GM10248 (cell line): ENCODE measurements around the gene DTX4.

Experiments used
- CTCF ChIA-PET: fragments of 300-600 bp; sonication (Branson Sonifier 250); formaldehyde crosslinking; extraction: SDS; loops from one replicate; lab custom pipeline; 2021; ENCODE audit warnings: antibody characterized with exemption; lab: Yijun Ruan, JAX
- POLR2A ChIA-PET: fragments of 350-650 bp; sonication (Branson Sonifier 250); formaldehyde crosslinking; extraction: SDS; loops from one replicate; lab custom pipeline; 2020; ENCODE audit warnings: antibody characterized with exemption; lab: Yijun Ruan, JAX
- DNase-seq: peaks from one replicate; pipeline ENCODE4 v3.0.0; 2012; ENCODE audit errors: extremely low spot score
- CTCF ChIP-seq: IDR thresholded peaks from 2 replicates; pipeline ENCODE4 v1.5.1; 2012; ENCODE audit warnings: mild to moderate bottlenecking, low read depth; ENCODE audit errors: extremely low read depth, missing control alignments, control extremely low read depth

Gene DTX4

GRCh38 chr11:59218893-59219292, 47.0 kb downstream of the DTX4 start:
- TF ChIP-seq CTCF, result no peak
- DNase-seq, result no peak
- CTCF ChIA-PET, result interaction anchor here (1.0 to 4.3 kb wide), 6 partner anchors 10 to 209 kb away, joined by 3 to 18 read pairs (median 4); partner anchors contain the start of gene DTX4
- POLR2A ChIA-PET, result interaction anchor here (0.6 kb wide), 1 partner anchor 9 kb away, joined by 5 read pairs; no protein-coding TSS in a partner anchor

GRCh38 chr11:59219836-59220235, 47.9 kb downstream of the DTX4 start:
- no peak for TF ChIP-seq CTCF
- POLR2A ChIA-PET, result no interaction called here
- no peak for DNase-seq
- CTCF ChIA-PET, result interaction anchor here (0.7 to 4.3 kb wide), 5 partner anchors 11 to 48 kb away, joined by 3 to 18 read pairs (median 4); partner anchors contain the start of gene DTX4

GRCh38 chr11:59221441-59221840, 49.5 kb downstream of the DTX4 start:
- no peak for DNase-seq
- POLR2A ChIA-PET, result no interaction called here
- CTCF ChIA-PET, result interaction anchor here (1.0 to 4.0 kb wide), 5 partner anchors 19 to 208 kb away, joined by 4 to 22 read pairs (median 12); partner anchors contain the start of gene DTX4
- no peak for TF ChIP-seq CTCF

- no peak for TF ChIP-seq CTCF
- DNase-seq, result no peak
- ChIA-PET CTCF (interaction anchor here (0.9 to 4.0 kb wide), 13 partner anchors 9 to 207 kb away, joined by 3 to 22 read pairs (median 4); partner anchors contain the start of genes DTX4 and MPEG1), POLR2A (no interaction called here)
Measured at GRCh38 chr11:59222464-59223060, 50.6 kb downstream of the DTX4 start.

GRCh38 chr11:59223177-59223576, 51.2 kb downstream of the DTX4 start:
- no peak for TF ChIP-seq CTCF
- DNase-seq, result no peak
- ChIA-PET POLR2A (no interaction called here), CTCF (interaction anchor here (0.9 to 4.0 kb wide), 17 partner anchors 10 to 65 kb away, joined by 3 to 22 read pairs (median 5); partner anchors contain the start of genes DTX4 and MPEG1)

- CTCF ChIA-PET, result interaction anchor here (0.8 to 4.0 kb wide), 16 partner anchors 9 to 65 kb away, joined by 3 to 22 read pairs (median 5); partner anchors contain the start of genes DTX4 and MPEG1
- no peak for TF ChIP-seq CTCF
- DNase-seq, result no peak
- POLR2A ChIA-PET, result no interaction called here
Measured at GRCh38 chr11:59223611-59224010, 51.7 kb downstream of the DTX4 start.
